ENCODE data around the gene MED12L. TPM values are rescaled to one million over a fixed set of nuclear protein-coding genes. Genes with fewer than 3 reads are reported as not detected.
A peak's percentile ranks its signal among the peaks of the same experiment; 100 is the strongest.

Gene MED12L
- total RNA-seq, 4 donors from 2014 or later: 1.6 to 23.7 (median 4.0) TPM

DNA sequence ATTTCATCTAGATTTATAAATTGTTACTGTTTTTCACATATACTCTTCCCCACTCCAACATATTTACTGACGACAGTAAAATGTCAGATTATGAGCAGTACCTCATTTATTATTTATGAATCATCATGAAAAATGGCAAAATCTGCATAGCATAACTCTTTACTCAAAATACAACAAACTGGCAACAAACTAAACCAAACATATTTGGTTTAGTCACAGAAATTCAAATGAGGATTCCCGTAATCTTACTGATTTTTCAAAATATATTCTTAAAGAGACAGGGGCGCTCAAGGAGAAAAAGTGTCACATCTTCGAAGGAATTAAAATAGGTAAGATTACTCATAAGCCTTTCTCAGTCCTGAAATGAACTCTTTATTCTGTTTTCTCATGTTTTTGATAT is 234.2 kb downstream of the MED12L start:
- intact Hi-C loops (cut with DNase I): no loop called here
- H3K27ac ChIP-seq: no peak overlapping the region
- 90 to 92% methylated on average over 4 of the region's 4 CpGs for WGBS, 2 donors
- H3K36me3 ChIP-seq: no peaks in the 10 kb centered on the region
- no peak for DNase-seq
- H3K4me1 ChIP-seq: no peaks in the 10 kb centered on the region
- TF ChIP-seq, protein P1, sequence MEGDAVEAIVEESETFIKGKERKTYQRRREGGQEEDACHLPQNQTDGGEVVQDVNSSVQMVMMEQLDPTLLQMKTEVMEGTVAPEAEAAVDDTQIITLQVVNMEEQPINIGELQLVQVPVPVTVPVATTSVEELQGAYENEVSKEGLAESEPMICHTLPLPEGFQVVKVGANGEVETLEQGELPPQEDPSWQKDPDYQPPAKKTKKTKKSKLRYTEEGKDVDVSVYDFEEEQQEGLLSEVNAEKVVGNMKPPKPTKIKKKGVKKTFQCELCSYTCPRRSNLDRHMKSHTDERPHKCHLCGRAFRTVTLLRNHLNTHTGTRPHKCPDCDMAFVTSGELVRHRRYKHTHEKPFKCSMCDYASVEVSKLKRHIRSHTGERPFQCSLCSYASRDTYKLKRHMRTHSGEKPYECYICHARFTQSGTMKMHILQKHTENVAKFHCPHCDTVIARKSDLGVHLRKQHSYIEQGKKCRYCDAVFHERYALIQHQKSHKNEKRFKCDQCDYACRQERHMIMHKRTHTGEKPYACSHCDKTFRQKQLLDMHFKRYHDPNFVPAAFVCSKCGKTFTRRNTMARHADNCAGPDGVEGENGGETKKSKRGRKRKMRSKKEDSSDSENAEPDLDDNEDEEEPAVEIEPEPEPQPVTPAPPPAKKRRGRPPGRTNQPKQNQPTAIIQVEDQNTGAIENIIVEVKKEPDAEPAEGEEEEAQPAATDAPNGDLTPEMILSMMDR (IDR thresholded peaks at IDR 0.05): no peak
- TF ChIP-seq POLR2A (IDR thresholded peaks at IDR 0.05): no peak
- H3K27me3 ChIP-seq: no peaks in the 10 kb centered on the region
- no peaks in the 10 kb centered on the region for H3K9me3 ChIP-seq
- H3K4me3 ChIP-seq (replicated peaks in 1 of 3): no peak overlapping the region

DNA sequence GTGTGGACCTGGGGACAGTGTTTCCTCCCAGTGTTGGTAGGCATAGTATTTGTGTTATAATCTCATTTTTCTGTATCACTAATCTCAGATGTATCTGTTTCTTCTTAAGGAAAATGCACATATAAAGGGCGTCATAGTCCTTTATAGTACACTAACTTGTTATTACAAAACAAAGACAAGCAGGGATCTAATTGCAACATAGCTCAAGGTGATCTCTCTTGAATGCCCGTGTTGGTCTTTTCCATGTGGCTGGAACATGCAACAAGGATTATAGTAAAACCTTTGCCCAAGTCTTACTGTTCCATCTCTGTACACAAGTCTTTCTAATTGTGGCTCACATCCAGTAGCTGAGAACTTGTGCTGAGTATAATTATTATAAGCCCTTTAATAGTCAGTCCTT is 234.7 kb downstream of the MED12L start:
- intact Hi-C loops (cut with DNase I): no loop called here
- H3K27ac ChIP-seq: no peak overlapping the region
- TF ChIP-seq, protein P1 (IDR thresholded peaks at IDR 0.05): no peak
- TF ChIP-seq POLR2A (IDR thresholded peaks at IDR 0.05): no peak
- no peaks in the 10 kb centered on the region for H3K9me3 ChIP-seq
- no peaks in the 10 kb centered on the region for H3K4me1 ChIP-seq
- WGBS, 2 donors: 85 to 87% methylated on average over 2 of the region's 2 CpGs
- no peaks in the 10 kb centered on the region for H3K36me3 ChIP-seq
- DNase-seq: no peak
- no peak overlapping the region for H3K4me3 ChIP-seq (replicated peaks in 1 of 3)
- no peaks in the 10 kb centered on the region for H3K27me3 ChIP-seq

DNA sequence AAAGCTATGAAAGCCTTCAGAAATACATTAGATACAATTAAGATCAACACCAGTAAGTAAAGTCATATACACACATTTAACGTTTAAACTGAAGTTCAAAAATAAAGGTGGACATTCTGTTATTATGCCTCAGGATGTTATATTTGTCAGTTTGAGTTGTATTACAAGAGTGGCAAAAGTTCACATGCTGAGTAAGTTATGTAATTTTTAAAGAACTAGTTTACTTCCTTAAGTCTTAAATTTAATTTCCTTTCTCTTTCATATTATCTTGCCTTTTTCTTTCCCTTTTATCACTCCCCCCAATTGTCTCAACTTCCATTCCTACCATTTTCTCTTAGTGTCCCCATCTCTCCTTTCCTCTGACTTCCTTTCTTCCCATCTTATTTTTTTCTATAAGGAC is 236.1 kb downstream of the MED12L start:
- intact Hi-C loops (cut with DNase I): no loop called here
- TF ChIP-seq, protein P1 (IDR thresholded peaks at IDR 0.05): no peak
- no peak for TF ChIP-seq POLR2A (IDR thresholded peaks at IDR 0.05)

DNA sequence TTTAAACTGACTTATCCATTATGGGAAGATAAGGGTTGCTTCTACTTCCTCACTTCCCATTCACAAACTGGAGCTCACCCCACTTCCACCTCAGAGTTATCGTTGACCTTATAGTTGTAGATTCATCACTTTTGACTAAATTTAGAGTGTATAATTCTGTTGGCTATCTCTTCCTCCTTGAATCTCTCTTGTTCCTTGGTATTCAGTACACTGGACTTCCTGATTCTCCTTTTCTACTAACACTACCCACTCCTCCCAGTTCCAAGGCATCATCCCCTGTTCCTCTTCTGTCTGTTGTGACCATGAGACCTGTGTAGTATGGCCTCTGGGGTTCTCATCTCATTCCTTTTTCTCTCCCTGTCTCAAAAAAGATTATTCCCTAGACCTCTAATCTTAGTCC is 237.0 kb downstream of the MED12L start:
- Histone ChIP-seq H3K27ac (no peak overlapping the region), H3K4me1 (no peaks in the 10 kb centered on the region), H3K36me3 (no peaks in the 10 kb centered on the region), H3K4me3 (replicated peaks in 1 of 3) (no peak overlapping the region), H3K27me3 (no peaks in the 10 kb centered on the region), H3K9me3 (no peaks in the 10 kb centered on the region)
- intact Hi-C loops (cut with DNase I): no loop called here
- TF ChIP-seq POLR2A (IDR thresholded peaks at IDR 0.05): no peak
- TF ChIP-seq, protein P1 (IDR thresholded peaks at IDR 0.05): no peak
- 92 to 94% methylated on average over 1 of the region's 1 CpG for WGBS, 2 donors
- DNase-seq: no peak

More for the DNA sequence above, 236.1 kb downstream of the MED12L start:
- DNase-seq: no peak
- no peaks in the 10 kb centered on the region for H3K4me1 ChIP-seq
- H3K4me3 ChIP-seq (replicated peaks in 1 of 3): no peak overlapping the region
- no peaks in the 10 kb centered on the region for H3K36me3 ChIP-seq
- no peak overlapping the region for H3K27ac ChIP-seq
- no peaks in the 10 kb centered on the region for H3K9me3 ChIP-seq
- H3K27me3 ChIP-seq: no peaks in the 10 kb centered on the region
- WGBS, 2 donors: 84 to 85% methylated on average over 1 of the region's 1 CpG

DNA sequence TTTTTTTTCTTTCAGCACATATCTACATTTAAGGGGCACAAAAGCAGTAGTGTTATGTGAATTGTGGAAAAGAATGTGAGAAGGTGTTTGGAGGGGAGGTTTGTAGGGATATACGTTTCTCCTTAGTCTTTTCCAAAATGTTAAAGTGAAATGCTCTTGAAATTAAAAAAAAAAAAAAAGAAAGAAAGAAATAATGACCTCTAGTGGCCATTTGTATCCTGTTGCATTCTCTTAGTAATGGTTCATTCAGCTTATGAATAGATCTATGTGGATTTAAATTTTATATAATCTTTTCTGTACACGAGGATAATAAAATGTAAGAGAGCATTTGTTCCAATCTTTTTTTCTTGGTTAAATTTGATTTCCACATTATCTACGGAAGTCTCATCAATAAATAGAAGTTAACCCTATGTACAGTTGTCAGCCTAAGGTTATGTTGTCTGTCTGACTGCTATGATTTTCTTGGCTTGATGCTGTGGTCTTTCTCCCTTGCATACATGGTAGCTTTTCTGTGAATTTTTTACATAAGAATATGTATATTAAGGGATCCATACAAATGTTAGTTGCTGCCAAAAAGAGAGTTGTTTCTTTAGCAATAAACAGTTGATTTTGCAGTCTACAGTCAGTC is 242.2 kb downstream of the MED12L start:
- no peak overlapping the region for H3K4me3 ChIP-seq (replicated peaks in 1 of 3)

More for the DNA sequence above, 242.2 kb downstream of the MED12L start:
- H3K27ac ChIP-seq: no peak overlapping the region
- no peak for TF ChIP-seq POLR2A (IDR thresholded peaks at IDR 0.05)
- TF ChIP-seq, protein P1 (IDR thresholded peaks at IDR 0.05): peak in 4 of 6 experiments; percentile 31 to 63 (median 60)
- 15 to 22% methylated on average over 3 of the region's 3 CpGs for WGBS, 2 donors
- H3K27me3 ChIP-seq: no peaks in the 10 kb centered on the region
- no peak for DNase-seq
- H3K9me3 ChIP-seq: no peaks in the 10 kb centered on the region
- intact Hi-C loops (cut with DNase I): no loop called here
- no peaks in the 10 kb centered on the region for H3K4me1 ChIP-seq
- no peaks in the 10 kb centered on the region for H3K36me3 ChIP-seq

Data from thyroid gland (tissue), 4 donors.